ENCODE measurements around the gene GNAI3.
A peak's percentile ranks its signal among the peaks of the same experiment; 100 is the strongest.

The GNAI3 gene

DNA sequence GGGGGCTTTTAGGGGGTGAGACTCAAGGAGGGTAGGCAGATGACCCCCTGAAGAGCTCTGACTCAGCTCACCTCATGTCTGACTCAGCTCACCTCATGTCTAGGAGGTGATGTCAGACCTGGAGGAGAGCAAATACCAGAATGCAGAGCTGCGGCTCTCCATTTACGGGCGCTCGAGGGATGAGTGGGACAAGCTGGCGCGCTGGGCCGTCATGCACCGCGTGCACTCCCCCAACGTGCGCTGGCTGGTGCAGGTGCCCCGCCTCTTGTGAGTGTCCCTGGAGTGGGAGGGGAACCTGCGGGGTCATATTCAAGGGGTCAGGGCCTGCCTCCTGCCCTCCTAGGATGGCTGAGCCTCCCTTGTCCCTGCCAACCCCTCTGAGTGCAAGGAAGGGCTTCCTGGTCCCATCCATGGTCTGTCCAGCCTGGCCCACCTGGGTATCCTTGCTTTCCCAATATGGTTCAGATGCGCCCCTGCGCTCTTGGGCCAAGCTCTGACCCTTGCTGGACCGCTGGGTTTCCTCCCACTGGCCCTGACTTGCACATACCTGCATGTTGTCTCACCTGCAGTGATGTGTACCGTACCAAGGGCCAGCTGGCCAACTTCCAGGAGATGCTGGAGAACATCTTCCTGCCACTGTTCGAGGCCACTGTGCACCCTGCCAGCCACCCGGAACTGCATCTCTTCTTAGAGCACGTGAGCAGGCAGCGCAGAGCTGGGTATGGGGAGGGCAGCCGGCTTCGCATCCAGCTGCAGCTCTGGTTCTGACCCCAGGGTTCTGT is 80.3 kb downstream of the GNAI3 start:
- ATAC-seq (ENCODE audit: insufficient read depth, low read depth) (no peak), DNase-seq (no peak)
- Histone ChIP-seq H3K79me2 (ENCODE audit: insufficient read depth, low read length) (peaks cover 9% of the 10 kb centered on the region; the same call in 1 of the 2 replicates), H3K9ac (ENCODE audit: low read depth, low read length) (no peak overlapping the region), H2AFZ (ENCODE audit: low read depth, low read length) (no peak overlapping the region), H3K4me1 (ENCODE audit: insufficient read depth, low read length) (peaks cover 4% of the 10 kb centered on the region; the same call in 1 of the 2 replicates), H3K36me3 (ENCODE audit: insufficient read depth, low read length) (peaks cover 55% of the 10 kb centered on the region), H3K27me3 (ENCODE audit: insufficient read depth, low read length, poor library complexity) (no peaks in the 10 kb centered on the region), H3K4me3 (ENCODE audit: low read depth in 1 of 2, low read length in 2 of 2) (no peak overlapping the region), H3K27ac (ENCODE audit: low read length) (no peak overlapping the region), H3K4me2 (ENCODE audit: insufficient read depth, low read length) (no peak overlapping the region), H4K20me1 (ENCODE audit: insufficient read depth, low read length) (peaks cover 1% of the 10 kb centered on the region; the same call in 1 of the 2 replicates), H3K9me3 (ENCODE audit: insufficient read depth, low read length, severe bottlenecking) (no peaks in the 10 kb centered on the region)
- TF ChIP-seq, protein P1, sequence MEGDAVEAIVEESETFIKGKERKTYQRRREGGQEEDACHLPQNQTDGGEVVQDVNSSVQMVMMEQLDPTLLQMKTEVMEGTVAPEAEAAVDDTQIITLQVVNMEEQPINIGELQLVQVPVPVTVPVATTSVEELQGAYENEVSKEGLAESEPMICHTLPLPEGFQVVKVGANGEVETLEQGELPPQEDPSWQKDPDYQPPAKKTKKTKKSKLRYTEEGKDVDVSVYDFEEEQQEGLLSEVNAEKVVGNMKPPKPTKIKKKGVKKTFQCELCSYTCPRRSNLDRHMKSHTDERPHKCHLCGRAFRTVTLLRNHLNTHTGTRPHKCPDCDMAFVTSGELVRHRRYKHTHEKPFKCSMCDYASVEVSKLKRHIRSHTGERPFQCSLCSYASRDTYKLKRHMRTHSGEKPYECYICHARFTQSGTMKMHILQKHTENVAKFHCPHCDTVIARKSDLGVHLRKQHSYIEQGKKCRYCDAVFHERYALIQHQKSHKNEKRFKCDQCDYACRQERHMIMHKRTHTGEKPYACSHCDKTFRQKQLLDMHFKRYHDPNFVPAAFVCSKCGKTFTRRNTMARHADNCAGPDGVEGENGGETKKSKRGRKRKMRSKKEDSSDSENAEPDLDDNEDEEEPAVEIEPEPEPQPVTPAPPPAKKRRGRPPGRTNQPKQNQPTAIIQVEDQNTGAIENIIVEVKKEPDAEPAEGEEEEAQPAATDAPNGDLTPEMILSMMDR (IDR thresholded peaks at IDR 0.05; ENCODE audit: borderline replicate concordance, extremely low read depth, low read length, poor library complexity, severe bottlenecking) = no peak
- TF ChIP-seq EZH2 (IDR thresholded peaks at IDR 0.05; ENCODE audit: borderline replicate concordance, low read depth, low read length, severe bottlenecking) = no peak

DNA sequence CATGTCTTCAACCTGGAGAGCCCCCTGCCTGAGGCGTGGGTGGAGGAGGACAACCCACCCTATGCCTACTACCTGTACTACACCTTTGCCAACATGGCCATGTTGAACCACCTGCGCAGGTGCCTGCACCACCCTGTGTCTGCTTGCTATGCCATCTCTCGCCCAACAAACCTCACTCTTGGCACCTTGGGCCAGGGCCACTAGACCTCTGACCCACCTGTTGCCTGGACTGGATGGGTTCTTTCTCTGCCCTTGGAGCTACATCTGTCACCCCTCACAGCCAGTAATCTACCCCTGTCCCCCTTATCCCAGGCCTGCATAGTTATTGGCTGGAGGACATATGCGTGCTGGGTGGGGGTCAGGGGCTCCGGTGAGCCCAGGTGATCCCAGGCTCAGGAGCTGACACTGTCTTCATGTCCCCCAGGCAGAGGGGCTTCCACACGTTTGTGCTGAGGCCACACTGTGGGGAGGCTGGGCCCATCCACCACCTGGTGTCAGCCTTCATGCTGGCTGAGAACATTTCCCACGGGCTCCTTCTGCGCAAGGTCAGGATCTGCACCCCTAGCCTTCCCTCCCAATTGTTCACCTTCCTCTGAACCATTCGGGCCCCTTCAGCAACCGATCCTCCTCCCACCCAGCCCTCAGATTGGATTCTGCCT is 81.1 kb downstream of the GNAI3 start:
- no peak for DNase-seq
- H3K4me2 ChIP-seq (ENCODE audit: insufficient read depth, low read length) = no peak overlapping the region
- no peak overlapping the region for H3K9ac ChIP-seq (ENCODE audit: low read depth, low read length)
- no peaks in the 10 kb centered on the region for H3K9me3 ChIP-seq (ENCODE audit: insufficient read depth, low read length, severe bottlenecking)
- H2AFZ ChIP-seq (ENCODE audit: low read depth, low read length) = no peak overlapping the region
- no peaks in the 10 kb centered on the region for H3K27me3 ChIP-seq (ENCODE audit: insufficient read depth, low read length, poor library complexity)
- H3K79me2 ChIP-seq (ENCODE audit: insufficient read depth, low read length) = peaks cover 3% of the 10 kb centered on the region; the same call in 1 of the 2 replicates
- H3K36me3 ChIP-seq (ENCODE audit: insufficient read depth, low read length) = peaks cover 55% of the 10 kb centered on the region
- H3K4me3 ChIP-seq (ENCODE audit: low read depth in 1 of 2, low read length in 2 of 2) = no peak overlapping the region
- TF ChIP-seq, protein P1 (IDR thresholded peaks at IDR 0.05; ENCODE audit: borderline replicate concordance, extremely low read depth, low read length, poor library complexity, severe bottlenecking) = no peak
- no peak for TF ChIP-seq EZH2 (IDR thresholded peaks at IDR 0.05; ENCODE audit: borderline replicate concordance, low read depth, low read length, severe bottlenecking)
- no peaks in the 10 kb centered on the region for H3K4me1 ChIP-seq (ENCODE audit: insufficient read depth, low read length)
- no peak for ATAC-seq (ENCODE audit: insufficient read depth, low read depth)
- no peak overlapping the region for H3K27ac ChIP-seq (ENCODE audit: low read length)
- no peaks in the 10 kb centered on the region for H4K20me1 ChIP-seq (ENCODE audit: insufficient read depth, low read length)

DNA sequence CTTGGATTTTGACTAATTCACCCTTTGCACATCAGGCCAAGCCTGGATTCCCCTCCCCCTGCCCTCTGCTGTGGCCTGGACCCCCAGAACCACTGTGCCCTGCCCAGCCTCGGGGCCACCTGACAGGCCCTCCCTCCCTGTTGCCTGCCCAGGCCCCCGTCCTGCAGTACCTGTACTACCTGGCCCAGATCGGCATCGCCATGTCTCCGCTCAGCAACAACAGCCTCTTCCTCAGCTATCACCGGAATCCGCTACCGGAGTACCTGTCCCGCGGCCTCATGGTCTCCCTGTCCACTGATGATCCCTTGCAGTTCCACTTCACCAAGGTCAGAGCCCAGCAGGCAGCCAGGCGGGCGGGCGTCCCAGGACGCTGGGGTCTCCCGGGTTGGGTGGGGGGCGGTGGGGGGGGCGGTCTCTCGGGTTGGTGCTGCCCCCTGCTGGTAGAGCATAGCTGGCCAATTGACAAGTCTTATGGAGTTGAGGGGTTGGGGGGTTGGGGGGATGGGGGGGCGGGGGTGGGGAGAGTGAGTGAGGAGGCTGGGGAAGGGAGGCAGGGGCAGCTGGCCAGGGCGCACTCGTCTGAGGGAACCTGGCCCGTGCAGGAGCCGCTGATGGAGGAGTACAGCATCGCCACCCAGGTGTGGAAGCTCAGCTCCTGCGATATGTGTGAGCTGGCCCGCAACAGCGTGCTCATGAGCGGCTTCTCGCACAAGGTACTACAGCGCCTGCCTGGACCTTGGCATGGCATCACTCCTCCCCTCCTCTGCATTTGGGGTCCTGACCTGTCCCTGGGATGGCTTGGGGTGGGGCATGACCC is 81.9 kb downstream of the GNAI3 start:
- Histone ChIP-seq H3K4me2 (ENCODE audit: insufficient read depth, low read length) (no peak overlapping the region), H3K79me2 (ENCODE audit: insufficient read depth, low read length) (no peaks in the 10 kb centered on the region), H2AFZ (ENCODE audit: low read depth, low read length) (no peak overlapping the region), H3K9ac (ENCODE audit: low read depth, low read length) (no peak overlapping the region), H3K4me3 (ENCODE audit: low read depth in 1 of 2, low read length in 2 of 2) (no peak overlapping the region), H3K4me1 (ENCODE audit: insufficient read depth, low read length) (no peaks in the 10 kb centered on the region), H3K27ac (ENCODE audit: low read length) (no peak overlapping the region), H3K9me3 (ENCODE audit: insufficient read depth, low read length, severe bottlenecking) (no peaks in the 10 kb centered on the region), H3K27me3 (ENCODE audit: insufficient read depth, low read length, poor library complexity) (no peaks in the 10 kb centered on the region), H3K36me3 (ENCODE audit: insufficient read depth, low read length) (peaks cover 55% of the 10 kb centered on the region), H4K20me1 (ENCODE audit: insufficient read depth, low read length) (no peaks in the 10 kb centered on the region)
- ATAC-seq (ENCODE audit: insufficient read depth, low read depth) (peak; percentile 40; the same call in 2 of the 3 replicates), DNase-seq (peak; percentile 42)
- TF ChIP-seq, protein P1 (IDR thresholded peaks at IDR 0.05; ENCODE audit: borderline replicate concordance, extremely low read depth, low read length, poor library complexity, severe bottlenecking) = peak; percentile 31
- TF ChIP-seq EZH2 (IDR thresholded peaks at IDR 0.05; ENCODE audit: borderline replicate concordance, low read depth, low read length, severe bottlenecking) = no peak

Measured in DND-41 (cell line).